GM13977 (cell line): ENCODE data around the gene PCDHGA11.
"Not testable (repeated sequence)": the region's sequence is repeated elsewhere in the genome, so short reads cannot be mapped to it uniquely, and the experiment has no call there.

Experiments
- DNase-seq: peaks from one replicate; pipeline ENCODE4 v3.0.0; 2012; ENCODE audit warnings: low spot score
- CTCF ChIP-seq: IDR thresholded peaks from 2 replicates; pipeline ENCODE4 v1.5.1; 2012; ENCODE audit warnings: mild to moderate bottlenecking, control low read depth; ENCODE audit not compliant: insufficient read depth; ENCODE audit errors: extremely low read depth, missing control alignments
- in situ Hi-C: fragments of 300-500 bp; cut with MboI; formaldehyde crosslinking; loops from one replicate; pipeline ENCODE4 v1.12.0; 2022; ENCODE audit warnings: low sequenced_read_pairs, low pct_unique_long_range_greater_than_20kb, mixed read lengths, inconsistent platforms; ENCODE audit not compliant: unreplicated experiment

Gene PCDHGA11

GRCh38 chr5:141383345-141383744 is 37.5 kb upstream of the PCDHGA11 start:
- TF ChIP-seq CTCF = no peak
- in situ Hi-C loops = no loop called here
- DNase-seq = no peak

- in situ Hi-C loops = no loop called here
These were observed 36.2 kb upstream of the PCDHGA11 start for GRCh38 chr5:141384471-141385267.

GRCh38 chr5:141387557-141388311 is 33.1 kb upstream of the PCDHGA11 start, which contains the start of gene PCDHGB4:
PCDHGB4 (plus strand) TSS chr5:141387698; CDS start chr5:141387885, 187 bp downstream.
- peak; percentile 76 for TF ChIP-seq CTCF
- in situ Hi-C loops = not testable (repeated sequence)
- peak; percentile 59 for DNase-seq

More at GRCh38 chr5:141384471-141385267, 36.2 kb upstream of the PCDHGA11 start:
- DNase-seq = no peak
- no peak for TF ChIP-seq CTCF

- no peak for DNase-seq
- in situ Hi-C loops = no loop called here
- no peak for TF ChIP-seq CTCF
These were observed 32.2 kb upstream of the PCDHGA11 start for GRCh38 chr5:141388661-141389060.

GRCh38 chr5:141389153-141390042 is 31.5 kb upstream of the PCDHGA11 start:
- in situ Hi-C loops = no loop called here
- no peak for TF ChIP-seq CTCF
- DNase-seq = no peak

- in situ Hi-C loops = no loop called here
- TF ChIP-seq CTCF = no peak
- DNase-seq = no peak
These were observed 28.2 kb upstream of the PCDHGA11 start, which contains the start of gene PCDHGA8 for GRCh38 chr5:141392429-141393198. PCDHGA8 (plus strand) TSS chr5:141392633; CDS start chr5:141392814, 181 bp downstream.
